HEK293 (cell line): ENCODE measurements around the gene MBTD1.

Experiments
- CTCF ChIP-seq: fragments of 450-650 bp; formaldehyde crosslinking; IDR thresholded peaks from 2 replicates; pipeline ENCODE4 v1.5.1; 2016; ENCODE audit warnings: missing biosample characterization, missing genetic modification characterization
- PATZ1 ChIP-seq: fragments of 450-650 bp; formaldehyde crosslinking; IDR thresholded peaks from 2 replicates; pipeline ENCODE4 v1.5.1; 2016; ENCODE audit warnings: missing biosample characterization, missing genetic modification characterization
- PRDM10 ChIP-seq: fragments of 450-650 bp; formaldehyde crosslinking; IDR thresholded peaks from 2 replicates; pipeline ENCODE4 v1.5.1; 2016; ENCODE audit warnings: missing biosample characterization, missing genetic modification characterization
- REST ChIP-seq: fragments of 450-650 bp; formaldehyde crosslinking; IDR thresholded peaks from 2 replicates; pipeline ENCODE4 v1.5.1; 2016; ENCODE audit warnings: missing biosample characterization, missing genetic modification characterization
- SP7 ChIP-seq: fragments of 450-650 bp; formaldehyde crosslinking; IDR thresholded peaks from 2 replicates; pipeline ENCODE4 v1.5.1; 2016; ENCODE audit warnings: missing biosample characterization, missing genetic modification characterization
- YY1 ChIP-seq: fragments of 450-650 bp; formaldehyde crosslinking; IDR thresholded peaks from 2 replicates; pipeline ENCODE4 v1.5.1; 2018; ENCODE audit warnings: missing biosample characterization, missing genetic modification characterization
- ZBTB20 ChIP-seq: fragments of 450-650 bp; formaldehyde crosslinking; IDR thresholded peaks from 2 replicates; pipeline ENCODE4 v1.5.1; 2016; ENCODE audit warnings: missing biosample characterization, missing genetic modification characterization
- ZBTB7A ChIP-seq: fragments of 450-650 bp; formaldehyde crosslinking; IDR thresholded peaks from 2 replicates; pipeline ENCODE4 v1.5.1; 2016; ENCODE audit warnings: low read depth, missing biosample characterization, missing genetic modification characterization
- ZNF112 ChIP-seq: fragments of 450-650 bp; formaldehyde crosslinking; IDR thresholded peaks from 2 replicates; pipeline ENCODE4 v1.5.0; 2017; ENCODE audit warnings: missing biosample characterization, missing genetic modification characterization
- ZNF138 ChIP-seq: fragments of 450-650 bp; formaldehyde crosslinking; IDR thresholded peaks from 2 replicates; pipeline ENCODE4 v1.5.1; 2016; ENCODE audit warnings: missing biosample characterization, missing genetic modification characterization, borderline replicate concordance
- ZNF211 ChIP-seq: fragments of 450-650 bp; formaldehyde crosslinking; IDR thresholded peaks from 2 replicates; pipeline ENCODE4 v1.5.1; 2016; ENCODE audit warnings: low read depth, missing biosample characterization, missing genetic modification characterization
- ZNF214 ChIP-seq: fragments of 450-650 bp; formaldehyde crosslinking; IDR thresholded peaks from 2 replicates; pipeline ENCODE4 v1.5.1; 2017; ENCODE audit warnings: missing biosample characterization, mild to moderate bottlenecking, missing genetic modification characterization, borderline replicate concordance
- ZNF324 ChIP-seq: fragments of 450-650 bp; formaldehyde crosslinking; IDR thresholded peaks from 2 replicates; pipeline ENCODE4 v1.5.1; 2016; ENCODE audit warnings: missing biosample characterization, missing genetic modification characterization
- ZNF366 ChIP-seq: fragments of 450-650 bp; formaldehyde crosslinking; conservative IDR thresholded peaks from 2 replicates; pipeline ENCODE4 v1.5.1; 2016; ENCODE audit warnings: missing biosample characterization, missing genetic modification characterization
- ZNF391 ChIP-seq: fragments of 450-650 bp; formaldehyde crosslinking; IDR thresholded peaks from 2 replicates; pipeline ENCODE4 v1.5.1; 2016; ENCODE audit warnings: low read depth, missing biosample characterization, missing genetic modification characterization, borderline replicate concordance
- ZNF398 ChIP-seq: fragments of 450-650 bp; formaldehyde crosslinking; IDR thresholded peaks from 2 replicates; pipeline ENCODE4 v1.5.1; 2017; ENCODE audit warnings: missing biosample characterization, missing genetic modification characterization
- ZNF488 ChIP-seq: fragments of 450-650 bp; formaldehyde crosslinking; IDR thresholded peaks from 2 replicates; pipeline ENCODE4 v1.5.1; 2016; ENCODE audit warnings: missing biosample characterization, missing genetic modification characterization
- ZNF501 ChIP-seq: fragments of 450-650 bp; formaldehyde crosslinking; IDR thresholded peaks from 2 replicates; pipeline ENCODE4 v1.5.1; 2016; ENCODE audit warnings: missing biosample characterization, missing genetic modification characterization
- ZNF571 ChIP-seq: fragments of 450-650 bp; formaldehyde crosslinking; IDR thresholded peaks from 2 replicates; pipeline ENCODE4 v1.5.0; 2017; ENCODE audit warnings: missing biosample characterization, missing genetic modification characterization
- ZNF600 ChIP-seq: fragments of 450-650 bp; formaldehyde crosslinking; IDR thresholded peaks from 2 replicates; pipeline ENCODE4 v1.5.1; 2016; ENCODE audit warnings: missing biosample characterization, missing genetic modification characterization
- ZNF626 ChIP-seq: fragments of 450-650 bp; sonication (Bioruptor Pico); formaldehyde crosslinking; IDR thresholded peaks from 2 replicates; pipeline ENCODE4 v1.5.1; 2018; ENCODE audit warnings: missing biosample characterization, missing genetic modification characterization, inconsistent platforms
- ZNF660 ChIP-seq: fragments of 450-650 bp; IDR thresholded peaks from 2 replicates; pipeline ENCODE4 v1.5.1; 2018; ENCODE audit warnings: missing biosample characterization, mild to moderate bottlenecking, missing genetic modification characterization
- ZNF837 ChIP-seq: fragments of 450-650 bp; formaldehyde crosslinking; IDR thresholded peaks from 2 replicates; pipeline ENCODE4 v1.5.1; 2016; ENCODE audit warnings: missing biosample characterization, missing genetic modification characterization
- ZSCAN30 ChIP-seq: fragments of 450-650 bp; IDR thresholded peaks from 2 replicates; pipeline ENCODE4 v1.5.1; 2018; ENCODE audit warnings: missing biosample characterization, mild to moderate bottlenecking, missing genetic modification characterization, moderate library complexity

Gene MBTD1

GRCh38 chr17:51153210-51154072 is 106.4 kb downstream of the MBTD1 start, which contains the start of gene NME1 (continued):
- TF ChIP-seq REST (tag by site-specific recombination) (peak; percentile 85), ZNF600 (tag by site-specific recombination) (peak; percentile 100), ZNF366 (tag by site-specific recombination) (peak; percentile 97), ZNF391 (tag by site-specific recombination) (peak; percentile 100), ZNF398 (tag by site-specific recombination) (no peak), ZNF660 (tag by site-specific recombination) (peak; percentile 100), ZSCAN30 (tag by site-specific recombination) (peak; percentile 98), ZNF211 (no peak), ZNF488 (tag by site-specific recombination) (peak; percentile 37; the same call in 1 of the 2 replicates), ZBTB7A (tag by site-specific recombination) (peak; percentile 96), ZNF626 (tag by site-specific recombination) (no peak), ZBTB20 (tag by site-specific recombination) (peak; percentile 61), YY1 (tag by site-specific recombination) (peak; percentile 90), ZNF501 (tag by site-specific recombination) (peak; percentile 100), SP7 (tag by site-specific recombination) (peak; percentile 98), ZNF112 (no peak), ZNF214 (tag by site-specific recombination) (no peak), ZNF324 (peak; percentile 100), CTCF (tag by site-specific recombination) (peak; percentile 91), ZNF138 (tag by site-specific recombination) (no peak), ZNF571 (tag by site-specific recombination) (no peak), PRDM10 (tag by site-specific recombination) (peak; percentile 82), ZNF837 (tag by site-specific recombination) (no peak), PATZ1 (peak; percentile 72; the same call in 1 of the 2 replicates)
